Globus pallidus (tissue), 1 donor: ENCODE data around the gene FAM156B.
"Not testable (repeated sequence)": the region's sequence is repeated elsewhere in the genome, so short reads cannot be mapped to it uniquely, and the experiment has no call there.

Experiments used
- DNase-seq: peaks from one replicate; pipeline ENCODE4 v3.0.0-alpha.2; 2015; ENCODE audit warnings: low spot score

FAM156B gene, protein sequence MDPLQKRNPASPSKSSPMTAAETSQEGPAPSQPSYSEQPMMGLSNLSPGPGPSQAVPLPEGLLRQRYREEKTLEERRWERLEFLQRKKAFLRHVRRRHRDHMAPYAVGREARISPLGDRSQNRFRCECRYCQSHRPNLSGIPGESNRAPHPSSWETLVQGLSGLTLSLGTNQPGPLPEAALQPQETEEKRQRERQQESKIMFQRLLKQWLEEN

GRCh38 chrX:52896855-52897709 lies at the start of gene FAM156B:
Gene FAM156B, plus strand, starts transcription at chrX:52897330. Its CDS starts 9,896 bp downstream, at chrX:52907226.
- DNase-seq, result not testable (repeated sequence)

DNA sequence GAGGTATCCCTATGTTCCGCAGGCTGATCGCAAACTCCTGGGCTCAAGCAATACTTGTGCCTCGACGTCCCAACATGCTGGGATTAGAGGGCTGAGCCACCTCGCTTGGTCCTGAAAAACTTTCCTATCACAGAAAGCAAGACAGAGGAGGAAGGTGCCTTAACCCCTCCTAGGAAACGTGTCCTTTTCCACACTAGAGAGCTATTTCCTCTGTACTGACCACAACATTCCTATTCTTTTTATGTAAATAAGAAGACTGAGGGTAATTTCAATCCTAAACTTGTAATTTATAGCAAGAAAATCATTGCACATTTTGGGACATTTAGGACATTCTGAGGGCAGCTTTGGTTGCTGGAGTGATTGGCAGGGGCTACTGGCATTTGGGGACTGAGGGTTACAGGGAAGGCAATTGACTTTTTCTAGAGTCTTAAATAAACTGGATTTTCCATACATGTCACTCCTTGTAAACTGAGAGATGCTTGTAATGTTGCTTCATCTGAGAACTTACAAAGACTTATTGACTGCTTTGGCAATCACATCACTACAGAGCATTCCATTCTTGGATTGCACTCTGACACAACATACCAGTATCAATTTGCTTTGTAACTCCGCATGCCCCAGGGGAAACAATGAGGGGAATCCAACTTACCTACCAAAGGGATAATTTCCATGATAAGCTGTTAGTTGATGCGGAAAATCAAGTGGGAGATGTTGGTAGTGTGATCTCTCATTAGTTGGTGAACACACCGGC lies 44.8 kb upstream of the FAM156B start:
- DNase-seq, result no peak

DNA sequence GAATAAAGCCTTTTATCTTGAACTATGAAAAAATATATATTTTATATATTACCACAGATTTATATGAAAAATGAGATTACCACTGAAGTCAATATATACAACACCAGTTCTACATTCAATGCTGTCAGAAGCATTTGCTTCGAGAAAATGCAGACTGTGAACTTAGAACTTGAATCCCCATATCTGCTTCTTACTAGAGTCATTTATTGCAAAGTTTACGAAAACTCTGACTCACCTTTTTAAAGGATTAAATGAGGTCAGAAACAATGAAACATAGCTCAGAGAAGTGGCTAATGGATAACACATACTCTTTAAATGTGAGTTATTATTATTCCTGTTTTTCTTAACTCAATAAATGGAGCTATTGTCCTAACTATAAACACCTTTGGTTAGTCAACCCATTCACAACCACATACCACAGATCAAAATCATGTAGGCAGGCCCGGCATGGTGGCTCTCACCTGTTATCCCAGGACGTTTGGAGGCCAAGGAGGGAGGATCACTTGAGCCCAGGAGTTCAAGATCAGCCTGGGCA lies 40.1 kb upstream of the FAM156B start:
- DNase-seq, result not testable (repeated sequence)

DNA sequence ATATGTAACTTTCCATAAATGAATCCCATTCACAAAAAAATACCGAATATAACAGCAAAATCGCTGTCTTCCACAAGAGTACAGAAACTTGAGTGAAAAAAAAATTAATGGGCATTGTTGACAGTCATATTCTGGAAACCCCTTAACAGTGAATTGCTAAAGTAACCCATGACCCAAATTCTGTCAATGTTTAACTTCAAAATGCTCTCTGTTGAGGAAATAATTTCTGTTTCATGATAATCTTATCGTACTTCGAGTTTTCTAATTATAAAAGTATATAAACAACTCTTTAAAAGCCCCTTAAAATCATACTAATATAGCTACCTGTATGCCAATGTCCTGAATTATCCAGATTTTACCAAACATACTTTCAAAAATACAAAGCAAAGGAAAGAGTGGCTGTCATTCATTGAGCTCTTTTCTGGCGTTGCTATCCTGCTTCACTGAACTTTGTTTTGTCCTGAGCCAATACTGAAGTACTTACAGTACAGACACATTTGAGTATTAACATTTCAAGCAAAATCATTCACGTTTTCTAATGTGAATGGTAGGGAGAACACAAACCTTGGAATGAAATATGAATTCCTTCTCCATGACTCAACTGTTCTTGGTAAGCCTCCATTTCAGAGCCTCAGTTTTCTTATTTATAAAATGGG lies 31.7 kb upstream of the FAM156B start:
- DNase-seq, result no peak

DNA sequence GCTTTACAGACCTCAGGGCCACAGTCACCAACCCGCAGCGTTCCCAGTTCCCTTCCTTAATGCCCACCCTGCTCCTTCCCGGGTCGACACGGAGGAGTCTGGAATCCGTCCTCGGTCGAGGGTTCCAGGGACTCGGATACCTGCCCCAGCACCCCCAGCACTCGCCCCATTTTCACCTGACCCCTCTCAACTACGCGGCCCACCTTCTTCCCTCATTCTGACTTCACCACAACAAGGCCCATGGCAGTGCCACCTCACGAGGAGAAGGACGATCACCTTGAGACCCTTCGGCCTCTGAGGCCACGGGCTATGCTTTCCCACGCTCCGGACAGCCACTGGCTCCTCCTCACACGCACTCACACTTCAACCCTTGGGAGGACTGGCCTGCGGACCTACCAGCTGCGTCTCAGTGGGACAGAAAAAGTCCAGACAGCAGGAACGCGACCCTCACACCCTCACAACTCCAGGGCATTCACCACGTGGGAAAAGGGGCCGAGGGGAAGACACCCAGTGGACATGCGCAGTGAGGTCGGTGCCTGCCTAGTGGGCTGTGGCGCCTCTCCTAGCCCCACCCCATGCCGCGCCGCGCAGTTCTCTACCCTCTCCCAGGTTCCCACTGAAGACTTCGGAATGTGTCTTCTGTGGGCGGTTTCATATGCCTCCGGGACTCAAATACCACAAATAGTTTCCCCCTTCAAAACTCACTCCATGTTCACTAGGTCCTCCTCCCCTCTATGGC lies 29.4 kb upstream of the FAM156B start, which contains the start of gene XAGE3:
TSS of gene XAGE3 (minus strand) at position 474 of the 739 bp plus-strand sequence. CDS start 950 bp downstream, outside the sequence.
- no peak for DNase-seq

- DNase-seq, result no peak
Measured at GRCh38 chrX:52870046-52870445, 27.1 kb upstream of the FAM156B start.

GRCh38 chrX:52873825-52874224 lies 23.3 kb upstream of the FAM156B start:
- DNase-seq, result not testable (repeated sequence)

- DNase-seq, result no peak
Measured at GRCh38 chrX:52874661-52875060, 22.5 kb upstream of the FAM156B start.

GRCh38 chrX:52875436-52875835 lies 21.7 kb upstream of the FAM156B start:
- DNase-seq, result not testable (repeated sequence)

- not testable (repeated sequence) for DNase-seq
Measured at GRCh38 chrX:52876386-52876785, 20.7 kb upstream of the FAM156B start.

GRCh38 chrX:52887459-52887858 lies 9.7 kb upstream of the FAM156B start:
- not testable (repeated sequence) for DNase-seq

DNA sequence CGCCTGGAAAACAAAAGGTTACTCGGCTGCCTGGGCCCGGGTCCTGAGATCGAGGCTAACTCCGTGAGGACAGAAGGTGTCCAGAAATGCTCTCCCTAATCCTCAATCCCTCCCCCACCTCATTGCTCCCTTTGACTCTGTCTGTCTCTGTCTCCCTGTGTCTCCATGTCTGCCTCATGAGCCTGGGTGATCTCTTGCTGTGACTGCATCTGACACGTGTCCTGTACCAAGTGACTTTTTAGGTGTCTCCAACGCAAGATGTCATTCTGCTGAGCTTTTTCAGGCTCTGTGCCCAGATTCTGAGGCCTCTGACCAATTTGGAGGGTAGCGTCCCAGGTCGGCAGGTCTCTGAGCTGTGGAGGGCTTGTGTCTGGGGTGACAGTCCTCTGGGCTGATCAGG lies 9.0 kb upstream of the FAM156B start:
- DNase-seq, result not testable (repeated sequence)

GRCh38 chrX:52896438-52896837 lies 692 bp upstream of the FAM156B start:
- DNase-seq, result not testable (repeated sequence)

- not testable (repeated sequence) for DNase-seq
Measured at GRCh38 chrX:52905531-52905930, 8.4 kb downstream of the FAM156B start.

GRCh38 chrX:52906072-52906471 lies 8.9 kb downstream of the FAM156B start:
- DNase-seq, result not testable (repeated sequence)

DNA sequence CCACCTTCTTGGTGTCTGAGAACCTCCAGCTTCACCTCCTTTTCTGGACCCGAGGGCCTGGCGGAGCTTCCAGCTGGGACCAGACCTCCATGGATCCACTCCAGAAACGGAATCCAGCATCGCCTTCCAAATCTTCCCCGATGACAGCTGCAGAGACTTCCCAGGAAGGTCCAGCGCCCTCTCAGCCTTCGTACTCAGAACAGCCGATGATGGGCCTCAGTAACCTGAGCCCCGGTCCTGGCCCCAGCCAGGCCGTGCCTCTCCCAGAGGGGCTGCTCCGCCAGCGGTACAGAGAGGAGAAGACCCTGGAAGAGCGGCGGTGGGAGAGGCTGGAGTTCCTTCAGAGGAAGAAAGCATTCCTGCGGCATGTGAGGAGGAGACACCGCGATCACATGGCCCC lies 10.0 kb downstream of the FAM156B start:
- DNase-seq, result not testable (repeated sequence)

GRCh38 chrX:52907900-52908299 lies 10.8 kb downstream of the FAM156B start:
- not testable (repeated sequence) for DNase-seq

- not testable (repeated sequence) for DNase-seq
Measured at GRCh38 chrX:52909313-52909969, 12.3 kb downstream of the FAM156B start.

DNA sequence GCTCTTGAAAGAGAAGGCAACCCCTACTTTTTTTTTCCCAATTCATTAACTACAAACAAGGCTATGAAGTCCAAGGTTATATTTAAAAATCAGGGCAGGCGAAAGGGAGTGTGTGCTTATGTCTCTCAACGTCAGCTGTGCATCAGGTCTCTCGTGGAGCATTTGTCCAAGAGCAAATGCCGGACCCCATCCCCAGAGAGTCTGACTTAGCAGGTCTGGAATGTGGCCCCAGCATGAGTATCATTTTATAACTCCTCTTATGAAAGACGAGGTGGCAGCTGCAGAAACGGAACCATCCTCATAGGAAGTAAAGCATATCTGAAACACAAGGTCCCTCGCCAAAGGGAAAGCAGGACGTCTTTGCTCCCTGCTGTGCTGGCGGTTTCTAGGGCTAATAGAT lies 16.6 kb downstream of the FAM156B start:
- not testable (repeated sequence) for DNase-seq

DNA sequence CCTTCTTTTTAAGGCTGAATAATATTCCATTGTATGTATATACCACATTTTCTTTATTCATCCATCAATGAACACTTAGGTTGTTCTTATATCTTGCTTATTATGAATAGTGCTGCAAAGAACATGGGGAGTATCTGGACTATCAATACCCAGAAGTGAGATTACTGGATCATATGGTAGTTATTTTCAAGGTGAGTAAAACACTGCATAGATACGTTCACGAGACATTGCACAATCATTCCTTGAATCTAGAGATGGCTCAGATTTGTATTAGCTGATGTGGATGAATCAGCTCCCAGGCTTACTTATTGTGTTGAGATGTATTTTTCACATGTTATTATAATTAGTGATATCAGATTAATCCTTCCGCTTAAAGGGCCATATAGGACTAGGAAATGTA lies 17.6 kb downstream of the FAM156B start:
- DNase-seq, result not testable (repeated sequence)
